IPS DF 6.9 (cell line): ENCODE data around the gene DISC1.

Experiments
- DNase-seq: peaks from one replicate; pipeline ENCODE4 v3.0.0-alpha.2; 2013; ENCODE audit warnings: low read depth, low spot score
- H3K27ac ChIP-seq: one replicate; pipeline ENCODE4 v1.5.1; 2013; ENCODE audit warnings: low read length, control low read depth
- H3K27me3 ChIP-seq: 2 replicates; pipeline ENCODE4 v1.6.1; 2013; ENCODE audit warnings: mild to moderate bottlenecking, low read length; ENCODE audit not compliant: control insufficient read depth, insufficient read depth
- H3K36me3 ChIP-seq: 2 replicates; pipeline ENCODE4 v1.6.1; 2013; ENCODE audit warnings: low read length; ENCODE audit not compliant: control insufficient read depth, insufficient read depth
- H3K4me1 ChIP-seq: 2 replicates; pipeline ENCODE4 v1.6.1; 2013; ENCODE audit warnings: low read length; ENCODE audit not compliant: control insufficient read depth, insufficient read depth
- H3K4me3 ChIP-seq: 2 replicates; pipeline ENCODE4 v1.5.1; 2013; ENCODE audit warnings: mild to moderate bottlenecking, low read length
- H3K9me3 ChIP-seq: 2 replicates; pipeline ENCODE4 v1.6.1; 2013; ENCODE audit warnings: low read length, inconsistent platforms; ENCODE audit not compliant: control insufficient read depth, insufficient read depth
- WGBS: extraction: QIAGEN DNeasy Blood & Tissue Kit; methylation state at CpG from one replicate; pipeline ENCODE4 v1.1.7; 2013; ENCODE audit warnings: mixed read lengths, missing lambda C conversion rate; ENCODE audit not compliant: insufficient read length, insufficient coverage; 5-methylcytosine and 5-hydroxymethylcytosine counted together

The DISC1 gene

GRCh38 chr1:231605149-231606100 is 21.2 kb upstream of the DISC1 start:
- Histone ChIP-seq H3K9me3 (no peaks in the 10 kb centered on the region), H3K36me3 (no peaks in the 10 kb centered on the region), H3K4me1 (no peaks in the 10 kb centered on the region), H3K27me3 (no peaks in the 10 kb centered on the region), H3K4me3 (no peak overlapping the region), H3K27ac (no peak overlapping the region)
- no CpG with 5 or more reads among the region's 8 CpGs for WGBS
- no peak for DNase-seq

- H3K27me3 ChIP-seq: no peaks in the 10 kb centered on the region
- no CpG with 5 or more reads among the region's 4 CpGs for WGBS
- H3K36me3 ChIP-seq: no peaks in the 10 kb centered on the region
- no peak overlapping the region for H3K4me3 ChIP-seq
- H3K9me3 ChIP-seq: no peaks in the 10 kb centered on the region
- H3K27ac ChIP-seq: no peak overlapping the region
- H3K4me1 ChIP-seq: no peaks in the 10 kb centered on the region
- DNase-seq: no peak
Observed at GRCh38 chr1:231606712-231607111, 19.9 kb upstream of the DISC1 start.

GRCh38 chr1:231610388-231610787 is 16.2 kb upstream of the DISC1 start:
- H3K27ac ChIP-seq: no peak overlapping the region
- H3K27me3 ChIP-seq: no peaks in the 10 kb centered on the region
- H3K36me3 ChIP-seq: no peaks in the 10 kb centered on the region
- no peak for DNase-seq
- no CpG with 5 or more reads among the region's 2 CpGs for WGBS
- H3K4me1 ChIP-seq: no peaks in the 10 kb centered on the region
- no peak overlapping the region for H3K4me3 ChIP-seq
- no peaks in the 10 kb centered on the region for H3K9me3 ChIP-seq

DNA sequence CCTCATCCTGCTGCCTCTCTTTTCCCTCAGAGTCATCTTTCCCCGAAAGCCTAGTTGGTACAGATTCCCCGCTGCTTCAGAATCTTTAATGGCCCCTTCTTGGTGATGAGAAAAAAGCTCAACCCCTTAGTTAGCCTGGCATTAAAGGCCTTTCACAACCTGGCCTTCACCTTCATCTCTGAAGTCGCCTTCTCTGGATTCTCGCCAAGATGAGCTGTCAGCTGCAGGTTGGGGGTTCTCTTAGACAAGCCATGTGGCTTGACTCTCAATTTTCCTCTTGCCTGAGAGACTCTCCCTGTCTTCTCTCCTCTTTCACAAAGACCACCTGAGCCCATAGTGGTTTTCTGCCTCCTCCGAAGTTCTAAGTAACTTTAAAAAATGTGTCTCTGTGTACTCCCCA is 15.5 kb upstream of the DISC1 start:
- no CpG with 5 or more reads among the region's 5 CpGs for WGBS
- no peaks in the 10 kb centered on the region for H3K4me1 ChIP-seq

GRCh38 chr1:231611851-231612250 is 14.7 kb upstream of the DISC1 start:
- Histone ChIP-seq H3K36me3 (no peaks in the 10 kb centered on the region), H3K4me1 (no peaks in the 10 kb centered on the region), H3K9me3 (no peaks in the 10 kb centered on the region), H3K4me3 (no peak overlapping the region), H3K27ac (no peak overlapping the region), H3K27me3 (no peaks in the 10 kb centered on the region)
- DNase-seq: no peak
- no CpG with 5 or more reads among the region's 5 CpGs for WGBS

More for the DNA sequence above, 15.5 kb upstream of the DISC1 start:
- Histone ChIP-seq H3K27me3 (no peaks in the 10 kb centered on the region), H3K27ac (no peak overlapping the region), H3K36me3 (no peaks in the 10 kb centered on the region), H3K4me3 (no peak overlapping the region), H3K9me3 (no peaks in the 10 kb centered on the region)
- no peak for DNase-seq

DNA sequence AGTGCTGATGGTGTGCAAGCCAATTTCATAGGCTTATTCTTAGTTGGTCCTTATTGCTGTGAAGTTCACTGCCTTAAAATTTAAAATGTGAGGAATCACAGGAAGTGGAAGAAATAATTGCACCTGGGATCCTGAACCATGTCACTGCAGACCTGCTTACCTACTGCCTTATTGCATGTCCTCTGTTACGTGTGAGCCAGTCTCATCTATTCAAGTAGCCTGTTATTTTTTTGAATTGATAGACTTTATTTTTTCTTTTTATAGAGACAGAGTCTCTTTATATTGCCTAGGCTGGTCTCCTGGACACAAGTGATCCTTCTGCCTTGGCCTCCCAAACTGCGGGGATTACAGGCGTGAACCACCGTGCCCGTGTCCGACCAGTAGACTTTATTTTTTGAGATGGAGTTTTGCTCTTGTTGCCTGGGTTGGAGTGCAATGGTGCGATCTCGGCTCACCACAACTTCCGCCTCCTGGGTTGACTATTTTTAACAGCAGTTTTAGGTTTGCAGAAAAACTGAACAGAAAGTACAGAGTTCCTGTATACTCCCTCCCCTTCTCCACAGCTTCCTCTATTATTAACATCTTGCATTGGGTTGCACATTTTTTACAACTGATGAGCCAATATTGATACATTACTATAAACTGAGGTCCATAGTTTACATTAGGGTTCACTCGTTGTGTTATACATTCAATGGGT is 14.0 kb upstream of the DISC1 start:
- no peaks in the 10 kb centered on the region for H3K36me3 ChIP-seq
- no peak overlapping the region for H3K4me3 ChIP-seq
- no peak overlapping the region for H3K27ac ChIP-seq
- WGBS: no CpG with 5 or more reads among the region's 10 CpGs
- H3K27me3 ChIP-seq: no peaks in the 10 kb centered on the region
- no peak for DNase-seq
- H3K9me3 ChIP-seq: no peaks in the 10 kb centered on the region
- no peaks in the 10 kb centered on the region for H3K4me1 ChIP-seq

DNA sequence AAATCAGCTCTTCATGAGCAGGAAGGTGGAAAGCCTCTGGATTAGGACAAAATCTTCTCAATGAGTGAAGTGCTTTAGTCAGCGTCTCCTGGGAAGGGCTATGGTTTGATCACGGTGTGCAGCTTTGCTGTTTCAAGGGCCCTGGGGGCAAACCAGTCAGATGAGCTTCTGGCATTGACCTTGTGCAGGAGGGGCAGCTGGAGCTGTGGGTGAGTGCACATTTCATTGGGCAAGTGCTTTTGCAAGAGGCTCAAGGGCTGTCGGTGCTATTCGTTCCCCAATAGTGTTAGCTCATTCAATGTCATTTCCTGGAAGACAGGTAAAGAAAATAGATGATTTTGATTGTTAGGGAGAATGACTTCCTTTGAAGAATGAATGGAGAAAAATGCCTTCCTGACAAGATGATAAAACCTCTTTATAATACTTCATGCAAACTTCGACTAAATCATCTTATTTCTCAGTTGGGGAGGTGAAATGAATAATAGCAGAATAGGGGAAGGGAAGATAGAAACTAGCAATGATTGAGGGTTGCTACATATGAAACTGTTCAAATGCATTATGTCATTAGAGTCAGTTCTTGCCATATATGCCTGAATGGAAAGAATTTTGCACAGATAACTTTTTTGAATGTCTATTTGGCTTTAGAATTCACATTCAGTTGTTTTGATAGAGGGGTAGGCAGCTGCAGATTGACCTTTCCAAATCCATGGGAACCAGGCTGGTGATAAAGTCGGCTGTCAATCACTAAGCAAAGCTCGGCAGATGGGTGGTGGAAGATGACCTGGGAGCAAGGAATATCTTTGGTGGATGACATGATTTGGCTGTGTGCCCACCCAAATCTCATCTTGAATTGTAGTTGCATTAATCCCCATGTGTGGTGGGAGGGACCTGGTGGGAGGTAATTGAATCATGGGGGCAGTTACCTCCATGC is 12.9 kb upstream of the DISC1 start:
- DNase-seq: no peak
- H3K27ac ChIP-seq: no peak overlapping the region

DNA sequence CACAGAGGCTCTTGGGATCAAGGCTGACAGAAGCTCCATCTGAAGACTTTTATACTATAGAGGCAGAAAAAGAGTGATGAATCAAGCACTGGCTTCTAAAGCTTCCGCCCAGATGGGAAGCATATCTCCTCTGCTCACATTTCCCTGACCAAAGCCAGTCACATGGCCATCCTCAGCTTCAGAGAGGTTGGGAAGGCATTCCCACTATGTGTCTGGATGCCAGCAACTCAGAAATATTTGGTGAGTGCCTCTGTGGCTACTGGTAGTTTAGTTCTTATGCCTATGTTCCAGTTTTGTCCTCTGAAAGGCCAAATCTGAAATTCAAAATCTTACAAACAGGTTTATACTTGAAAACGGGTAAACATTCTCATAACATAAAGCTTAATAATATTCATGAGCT is 9.9 kb upstream of the DISC1 start:
- Histone ChIP-seq H3K4me1 (no peaks in the 10 kb centered on the region), H3K36me3 (no peaks in the 10 kb centered on the region), H3K27me3 (no peaks in the 10 kb centered on the region), H3K4me3 (no peak overlapping the region), H3K9me3 (no peaks in the 10 kb centered on the region), H3K27ac (no peak overlapping the region)
- no peak for DNase-seq
- WGBS: no CpG with 5 or more reads among the region's 2 CpGs

More for the DNA sequence above, 12.9 kb upstream of the DISC1 start:
- Histone ChIP-seq H3K9me3 (no peaks in the 10 kb centered on the region), H3K4me3 (no peak overlapping the region), H3K4me1 (no peaks in the 10 kb centered on the region), H3K27me3 (no peaks in the 10 kb centered on the region), H3K36me3 (no peaks in the 10 kb centered on the region)
- WGBS: no CpG with 5 or more reads among the region's 7 CpGs

DNA sequence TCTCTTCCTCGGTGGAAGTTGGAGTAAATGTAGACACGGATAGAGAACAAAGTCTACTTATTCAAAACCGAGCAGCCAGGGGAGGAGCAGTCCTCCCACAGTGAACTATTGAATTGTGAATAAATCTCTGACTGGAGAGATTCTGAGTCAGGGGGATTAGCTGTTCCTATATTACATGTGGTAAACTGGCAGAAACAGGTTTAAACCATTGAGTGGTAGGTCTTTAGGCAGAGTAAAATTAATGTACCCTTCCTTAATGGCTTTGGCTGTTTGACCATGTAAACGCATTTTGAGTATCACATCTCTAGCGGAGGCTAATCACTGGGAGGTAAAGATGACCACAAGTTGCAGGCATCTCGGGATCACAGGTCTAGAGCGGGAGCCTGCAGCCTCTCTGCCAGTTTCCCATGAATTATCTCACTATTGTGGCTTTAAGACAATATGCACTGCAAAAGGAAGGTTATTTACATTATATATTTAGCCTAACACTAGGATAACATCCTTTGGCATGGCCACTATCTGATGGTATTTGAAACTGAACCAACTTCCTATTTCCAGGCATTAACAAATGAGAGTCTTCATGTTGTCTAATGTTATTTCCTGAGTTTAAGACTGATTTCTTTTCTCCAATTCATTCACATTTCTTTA is 7.9 kb upstream of the DISC1 start:
- no peak overlapping the region for H3K27ac ChIP-seq
- DNase-seq: no peak
- no peaks in the 10 kb centered on the region for H3K4me1 ChIP-seq
- H3K36me3 ChIP-seq: no peaks in the 10 kb centered on the region
- WGBS: no CpG with 5 or more reads among the region's 7 CpGs
- no peaks in the 10 kb centered on the region for H3K27me3 ChIP-seq
- no peak overlapping the region for H3K4me3 ChIP-seq
- H3K9me3 ChIP-seq: no peaks in the 10 kb centered on the region

GRCh38 chr1:231619257-231619634 is 7.3 kb upstream of the DISC1 start:
- no peak for DNase-seq
- no peaks in the 10 kb centered on the region for H3K9me3 ChIP-seq
- H3K4me3 ChIP-seq: no peak overlapping the region
- H3K27me3 ChIP-seq: no peaks in the 10 kb centered on the region
- no peaks in the 10 kb centered on the region for H3K36me3 ChIP-seq
- H3K27ac ChIP-seq: no peak overlapping the region
- no peaks in the 10 kb centered on the region for H3K4me1 ChIP-seq
